GM19193 (cell line): Measurements from ENCODE around the gene ZNF778.

Source experiments
- POLR2A ChIP-seq: IDR thresholded peaks from 4 replicates; pipeline ENCODE4 v1.6.1; 2011; ENCODE audit not compliant: insufficient read depth, insufficient read length; ENCODE audit errors: extremely low read depth

The ZNF778 gene

GRCh38 chr16:89191033-89191900, 26.2 kb upstream of the ZNF778 start:
- no peak for TF ChIP-seq POLR2A

- no peak for TF ChIP-seq POLR2A
Observed at GRCh38 chr16:89191901-89192185, 25.7 kb upstream of the ZNF778 start.

- TF ChIP-seq POLR2A: no peak
Observed at GRCh38 chr16:89192956-89193575, 24.4 kb upstream of the ZNF778 start.

- no peak for TF ChIP-seq POLR2A
Observed at GRCh38 chr16:89193576-89194293, 23.8 kb upstream of the ZNF778 start.

- TF ChIP-seq POLR2A: no peak
Observed at GRCh38 chr16:89194340-89195311, 22.9 kb upstream of the ZNF778 start.

- TF ChIP-seq POLR2A: no peak
Observed at GRCh38 chr16:89195521-89196171, 21.9 kb upstream of the ZNF778 start.

- TF ChIP-seq POLR2A: no peak
Observed at GRCh38 chr16:89197033-89197632, 20.4 kb upstream of the ZNF778 start.

GRCh38 chr16:89197633-89198416, 19.7 kb upstream of the ZNF778 start:
- no peak for TF ChIP-seq POLR2A

- TF ChIP-seq POLR2A: no peak
Observed at GRCh38 chr16:89198417-89199240, 18.9 kb upstream of the ZNF778 start.

- no peak for TF ChIP-seq POLR2A
Observed at GRCh38 chr16:89199241-89200123, 18.0 kb upstream of the ZNF778 start.

- TF ChIP-seq POLR2A: no peak
Observed at GRCh38 chr16:89200124-89200849, 17.2 kb upstream of the ZNF778 start, which contains the start of gene SLC22A31. Gene SLC22A31 (minus strand): TSS chr16:89200537. CDS start chr16:89200501, 36 bp downstream.

GRCh38 chr16:89200850-89201411, 16.6 kb upstream of the ZNF778 start:
- TF ChIP-seq POLR2A: no peak
